ENCODE data around the gene NLGN1. TPM values are rescaled to one million over a fixed set of nuclear protein-coding genes. Genes with fewer than 3 reads are reported as not detected.

Gene NLGN1
- total and polyA plus RNA-seq, 2 experiments from 2014 or later = 14.3 to 20.1 TPM

DNA sequence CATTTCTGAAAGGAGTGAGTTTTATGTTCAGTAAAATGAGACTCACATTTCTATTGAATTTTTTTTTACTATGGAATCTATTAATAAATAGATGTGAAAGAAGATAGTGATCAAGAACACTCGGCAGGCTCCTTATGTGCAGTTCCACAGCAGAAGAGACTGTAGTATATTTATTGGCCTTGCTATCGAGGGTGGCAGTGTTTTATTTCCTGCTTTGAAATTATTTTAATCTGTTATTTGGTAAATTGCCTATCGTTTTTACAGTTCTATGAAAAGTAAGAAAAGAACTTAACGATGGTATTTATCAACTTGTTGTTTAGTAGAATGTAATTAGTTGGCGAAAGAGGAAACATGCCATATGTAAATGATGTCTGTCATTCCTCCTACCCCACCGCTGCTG is 238.3 kb downstream of the NLGN1 start:
- DNase-seq = no peak
- in situ Hi-C loops (cut with MboI) = no loop called here
- Histone ChIP-seq H3K4me3 (no peak overlapping the region), H3F3A (ENCODE audit: insufficient read depth) (no peaks in the 10 kb centered on the region), H3K9me3 (ENCODE audit: low read depth) (no peaks in the 10 kb centered on the region), H3K27ac (no peak overlapping the region), H3K79me2 (ENCODE audit: insufficient read depth) (no peaks in the 10 kb centered on the region), H3K4me2 (ENCODE audit: unreplicated experiment) (no peak overlapping the region), H3K36me3 (ENCODE audit: low read depth) (no peaks in the 10 kb centered on the region), H3K9me2 (ENCODE audit: insufficient read depth) (peaks cover 3% of the 10 kb centered on the region; the same call in 1 of the 2 replicates), H3K4me1 (ENCODE audit: insufficient read depth) (no peaks in the 10 kb centered on the region), H2AFZ (no peak overlapping the region), H4K20me1 (ENCODE audit: insufficient read depth) (no peaks in the 10 kb centered on the region), H3K9ac (no peak overlapping the region), H3K27me3 (replicated peaks; ENCODE audit: insufficient read depth) (no peaks in the 10 kb centered on the region)
- 75 to 80% methylated on average over 6 of the region's 6 CpGs for WGBS, 2 experiments (ENCODE audit: low coverage in 1 of 2, low lambda C conversion rate in 2 of 2, missing lambda C conversion rate in 2 of 2)
- TF ChIP-seq EZH2 (IDR thresholded peaks at IDR 0.05; ENCODE audit: insufficient read depth, poor library complexity, severe bottlenecking) = no peak
- no peak for TF ChIP-seq EZH2phosphoT487 (IDR thresholded peaks at IDR 0.05; ENCODE audit: insufficient read depth, low read depth)

DNA sequence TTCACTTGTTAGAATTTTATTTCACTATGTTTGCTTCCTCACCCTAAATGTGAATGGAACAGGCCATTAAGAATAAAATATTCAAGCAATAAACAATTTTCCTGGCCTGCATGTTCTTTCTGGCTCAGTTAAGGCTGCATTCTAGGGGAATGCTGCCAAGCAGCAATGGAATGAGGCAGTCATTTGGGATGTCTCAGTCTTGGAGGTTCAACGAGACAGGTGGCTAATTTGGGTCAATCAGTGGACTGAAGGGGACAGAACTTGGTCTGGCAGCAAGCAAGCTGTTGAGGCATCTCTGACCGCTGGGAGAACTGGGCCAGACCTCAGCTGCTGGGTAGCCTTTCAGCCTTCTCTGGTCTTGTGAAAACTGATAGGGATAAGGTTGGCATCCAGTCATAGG is 241.6 kb downstream of the NLGN1 start:
- no peaks in the 10 kb centered on the region for H3F3A ChIP-seq (ENCODE audit: insufficient read depth)
- in situ Hi-C loops (cut with MboI) = no loop called here
- 45 to 47% methylated on average over 2 of the region's 2 CpGs for WGBS, 2 experiments (ENCODE audit: low coverage in 1 of 2, low lambda C conversion rate in 2 of 2, missing lambda C conversion rate in 2 of 2)
- no peak for DNase-seq
- H3K79me2 ChIP-seq (ENCODE audit: insufficient read depth) = no peaks in the 10 kb centered on the region
- no peak overlapping the region for H3K4me3 ChIP-seq
- no peak overlapping the region for H2AFZ ChIP-seq
- H3K36me3 ChIP-seq (ENCODE audit: low read depth) = no peaks in the 10 kb centered on the region
- H3K9ac ChIP-seq = no peak overlapping the region
- no peak for TF ChIP-seq EZH2 (IDR thresholded peaks at IDR 0.05; ENCODE audit: insufficient read depth, poor library complexity, severe bottlenecking)
- no peaks in the 10 kb centered on the region for H3K9me2 ChIP-seq (ENCODE audit: insufficient read depth)
- H4K20me1 ChIP-seq (ENCODE audit: insufficient read depth) = no peaks in the 10 kb centered on the region
- no peak overlapping the region for H3K27ac ChIP-seq
- no peaks in the 10 kb centered on the region for H3K27me3 ChIP-seq (replicated peaks; ENCODE audit: insufficient read depth)
- H3K4me2 ChIP-seq (ENCODE audit: unreplicated experiment) = no peak overlapping the region
- H3K4me1 ChIP-seq (ENCODE audit: insufficient read depth) = no peaks in the 10 kb centered on the region
- no peaks in the 10 kb centered on the region for H3K9me3 ChIP-seq (ENCODE audit: low read depth)

DNA sequence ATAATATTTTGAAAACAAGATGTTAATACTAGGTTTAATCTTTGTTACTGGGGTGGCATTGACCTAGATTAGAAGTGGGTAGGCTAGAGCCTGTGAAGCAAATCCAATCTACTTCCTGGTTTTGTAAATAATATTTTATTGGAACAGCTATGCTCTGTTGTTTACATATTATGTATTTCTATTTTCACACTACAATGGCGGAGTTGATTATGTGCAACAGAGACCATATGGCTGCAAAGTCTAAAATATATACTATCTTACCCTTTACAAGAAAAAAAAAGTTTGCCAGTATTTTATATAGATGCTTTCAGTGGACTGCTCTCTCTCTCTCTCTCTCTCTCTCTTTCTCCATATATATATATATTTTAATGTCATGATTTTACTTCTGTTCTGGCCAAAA is 244.2 kb downstream of the NLGN1 start:
- in situ Hi-C loops (cut with MboI) = no loop called here
- no peaks in the 10 kb centered on the region for H3K9me3 ChIP-seq (ENCODE audit: low read depth)
- H3F3A ChIP-seq (ENCODE audit: insufficient read depth) = no peaks in the 10 kb centered on the region
- TF ChIP-seq EZH2phosphoT487 (IDR thresholded peaks at IDR 0.05; ENCODE audit: insufficient read depth, low read depth) (no peak), EZH2 (IDR thresholded peaks at IDR 0.05; ENCODE audit: insufficient read depth, poor library complexity, severe bottlenecking) (no peak)
- WGBS, 2 experiments (ENCODE audit: low coverage in 1 of 2, low lambda C conversion rate in 2 of 2, missing lambda C conversion rate in 2 of 2) = 67 to 77% methylated on average over 1 of the region's 1 CpG
- H3K4me3 ChIP-seq = no peak overlapping the region
- DNase-seq = no peak
- no peaks in the 10 kb centered on the region for H3K9me2 ChIP-seq (ENCODE audit: insufficient read depth)
- no peaks in the 10 kb centered on the region for H3K36me3 ChIP-seq (ENCODE audit: low read depth)
- no peaks in the 10 kb centered on the region for H3K27me3 ChIP-seq (replicated peaks; ENCODE audit: insufficient read depth)
- H3K27ac ChIP-seq = no peak overlapping the region
- H3K9ac ChIP-seq = no peak overlapping the region
- no peaks in the 10 kb centered on the region for H3K79me2 ChIP-seq (ENCODE audit: insufficient read depth)
- H2AFZ ChIP-seq = no peak overlapping the region
- H3K4me2 ChIP-seq (ENCODE audit: unreplicated experiment) = no peak overlapping the region
- no peaks in the 10 kb centered on the region for H4K20me1 ChIP-seq (ENCODE audit: insufficient read depth)
- no peaks in the 10 kb centered on the region for H3K4me1 ChIP-seq (ENCODE audit: insufficient read depth)

DNA sequence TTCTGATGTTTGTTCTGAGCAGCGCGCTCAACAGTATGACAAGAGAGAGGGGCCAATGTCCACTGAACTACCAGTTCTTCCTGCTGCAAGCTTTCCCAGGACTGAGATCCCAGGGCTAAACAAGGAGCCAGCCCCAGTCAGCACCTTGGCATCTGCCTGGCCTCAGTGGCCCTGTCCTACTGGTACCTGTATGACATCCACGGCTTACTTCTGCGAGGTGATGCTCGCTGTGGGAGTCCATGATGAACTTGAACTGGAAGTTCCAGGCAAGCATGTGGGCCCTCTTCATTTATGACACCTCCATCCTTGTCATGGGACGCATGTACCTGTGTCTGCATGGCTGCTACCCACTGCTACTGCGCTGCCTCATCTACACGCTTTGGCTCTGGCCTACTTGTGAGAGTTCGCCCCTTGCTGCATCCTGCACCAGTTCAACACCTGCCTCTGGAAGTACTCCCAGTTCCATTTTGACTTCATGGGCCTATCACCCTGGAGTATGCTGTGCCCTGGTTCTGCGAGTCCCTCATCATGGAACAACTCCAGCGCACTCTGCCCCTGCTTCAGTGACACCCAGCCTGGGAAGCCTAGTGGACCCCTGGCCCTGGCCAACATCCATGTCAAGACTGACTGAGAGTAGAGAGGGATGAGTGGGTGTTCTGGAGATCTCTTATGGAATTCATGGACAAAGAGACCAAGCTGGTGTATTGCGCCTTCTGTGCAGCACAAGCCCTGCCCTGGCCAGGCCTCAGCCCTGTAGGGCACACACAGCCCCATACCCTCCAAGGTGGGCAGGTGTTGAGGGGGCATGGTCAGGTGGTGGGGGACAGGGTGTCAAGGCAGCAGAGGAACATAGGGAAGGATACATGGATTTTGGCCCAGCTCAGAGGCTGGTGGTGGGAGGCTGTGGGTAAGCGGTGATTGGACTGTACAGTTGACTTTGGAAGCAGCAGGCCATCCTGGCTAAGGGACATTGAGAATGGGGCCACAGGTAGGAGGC is 246.8 kb downstream of the NLGN1 start:
- no peak overlapping the region for H3K27ac ChIP-seq
- H3K79me2 ChIP-seq (ENCODE audit: insufficient read depth) = no peaks in the 10 kb centered on the region
- no peak overlapping the region for H3K9ac ChIP-seq
- no peaks in the 10 kb centered on the region for H3K4me1 ChIP-seq (ENCODE audit: insufficient read depth)
- H3K36me3 ChIP-seq (ENCODE audit: low read depth) = no peaks in the 10 kb centered on the region
- H4K20me1 ChIP-seq (ENCODE audit: insufficient read depth) = no peaks in the 10 kb centered on the region
- no peaks in the 10 kb centered on the region for H3K9me2 ChIP-seq (ENCODE audit: insufficient read depth)
- WGBS, 2 experiments (ENCODE audit: low coverage in 1 of 2, low lambda C conversion rate in 2 of 2, missing lambda C conversion rate in 2 of 2) = 92 to 95% methylated on average over 13 of the region's 13 CpGs
- TF ChIP-seq EZH2 (IDR thresholded peaks at IDR 0.05; ENCODE audit: insufficient read depth, poor library complexity, severe bottlenecking) (no peak), EZH2phosphoT487 (IDR thresholded peaks at IDR 0.05; ENCODE audit: insufficient read depth, low read depth) (no peak)
- no peak overlapping the region for H3K4me3 ChIP-seq
- H3K9me3 ChIP-seq (ENCODE audit: low read depth) = no peaks in the 10 kb centered on the region
- no peaks in the 10 kb centered on the region for H3F3A ChIP-seq (ENCODE audit: insufficient read depth)
- in situ Hi-C loops (cut with MboI) = no loop called here
- no peaks in the 10 kb centered on the region for H3K27me3 ChIP-seq (replicated peaks; ENCODE audit: insufficient read depth)
- DNase-seq = no peak
- no peak overlapping the region for H2AFZ ChIP-seq
- H3K4me2 ChIP-seq (ENCODE audit: unreplicated experiment) = no peak overlapping the region

Data from GM23248 (cell line).